GM15510 (cell line): ENCODE data around the gene GFER.

Source experiments
- POLR2A ChIP-seq: IDR thresholded peaks from 3 replicates; pipeline ENCODE4 v1.6.1; 2011; ENCODE audit warnings: borderline replicate concordance; ENCODE audit not compliant: insufficient read length; ENCODE audit errors: extremely low read depth

GFER gene

GRCh38 chr16:2003827-2004641 is 20.0 kb downstream of the GFER start:
- TF ChIP-seq POLR2A = no peak

DNA sequence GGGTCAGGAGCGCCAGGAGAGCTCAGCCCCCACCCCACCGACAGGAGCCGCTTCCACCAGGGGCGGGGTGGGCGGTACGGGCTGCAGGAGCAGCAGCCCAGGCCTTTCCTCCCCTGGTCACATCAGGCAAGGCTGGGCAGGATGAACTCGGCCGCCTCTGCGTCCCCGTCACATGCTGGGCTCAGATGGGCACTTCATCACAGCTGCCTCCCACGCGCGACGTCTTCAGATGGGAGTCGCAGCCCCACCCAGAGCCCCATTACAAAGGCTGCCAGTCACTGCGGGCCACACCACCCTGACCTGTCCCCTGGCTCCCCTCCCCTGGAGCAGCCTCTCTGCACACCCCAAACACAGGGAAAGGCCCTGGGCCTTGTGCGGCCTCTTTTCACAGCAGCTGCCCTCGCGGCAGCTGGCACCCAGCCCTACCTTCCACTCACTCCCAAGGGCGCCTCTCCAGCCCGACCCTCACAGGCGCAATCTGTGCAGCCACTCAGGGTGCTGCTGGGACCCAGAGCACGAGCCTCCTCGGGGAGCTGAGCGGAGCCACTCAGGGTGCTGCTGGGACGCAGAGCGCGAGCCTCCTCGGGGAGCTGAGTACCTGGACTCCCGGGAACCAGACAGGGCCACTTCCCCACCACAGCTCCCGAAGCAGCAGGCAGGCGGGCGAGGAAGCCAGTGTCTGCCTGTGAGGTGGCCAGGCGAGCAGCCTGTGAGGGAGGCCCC is 21.0 kb downstream of the GFER start:
- no peak for TF ChIP-seq POLR2A

DNA sequence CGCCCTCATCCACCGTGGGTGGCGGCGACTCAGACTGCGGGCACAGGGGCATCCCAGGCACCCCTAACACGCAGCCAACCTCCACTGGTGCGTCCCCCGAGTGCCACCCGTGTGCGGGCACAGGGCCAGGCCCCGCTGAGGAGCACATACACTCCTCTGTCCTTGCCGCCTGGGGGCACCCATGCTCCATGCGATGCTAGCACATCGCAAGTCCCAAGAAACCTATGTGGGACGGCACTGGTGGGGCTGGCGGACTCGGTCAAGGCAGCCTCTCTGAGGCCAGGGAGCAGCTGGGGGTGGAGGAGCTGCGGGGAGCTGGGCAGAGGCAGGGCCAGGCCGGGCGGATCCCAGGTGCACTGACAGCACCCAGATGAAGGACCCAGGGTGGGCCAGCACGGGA is 21.7 kb downstream of the GFER start:
- no peak for TF ChIP-seq POLR2A

DNA sequence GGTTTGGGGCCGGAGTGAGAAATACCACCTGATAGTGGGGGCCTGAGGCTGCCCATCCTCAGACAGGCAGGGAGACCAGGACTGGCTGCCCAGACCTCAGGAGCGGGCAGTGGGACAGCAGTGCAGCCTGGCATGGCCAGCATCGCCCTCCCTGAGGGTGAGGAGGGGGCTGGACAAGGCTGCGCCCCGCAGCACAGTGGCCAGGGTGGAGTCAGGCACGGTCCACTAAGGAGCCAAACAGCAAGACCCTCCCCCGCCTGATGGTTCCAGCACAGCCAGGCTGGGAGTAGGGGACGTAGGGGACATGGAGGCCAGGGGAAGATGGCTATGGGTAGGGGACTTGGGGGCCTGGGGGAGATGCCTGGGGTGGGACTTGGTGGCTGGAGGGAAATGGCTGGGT is 22.3 kb downstream of the GFER start:
- no peak for TF ChIP-seq POLR2A

DNA sequence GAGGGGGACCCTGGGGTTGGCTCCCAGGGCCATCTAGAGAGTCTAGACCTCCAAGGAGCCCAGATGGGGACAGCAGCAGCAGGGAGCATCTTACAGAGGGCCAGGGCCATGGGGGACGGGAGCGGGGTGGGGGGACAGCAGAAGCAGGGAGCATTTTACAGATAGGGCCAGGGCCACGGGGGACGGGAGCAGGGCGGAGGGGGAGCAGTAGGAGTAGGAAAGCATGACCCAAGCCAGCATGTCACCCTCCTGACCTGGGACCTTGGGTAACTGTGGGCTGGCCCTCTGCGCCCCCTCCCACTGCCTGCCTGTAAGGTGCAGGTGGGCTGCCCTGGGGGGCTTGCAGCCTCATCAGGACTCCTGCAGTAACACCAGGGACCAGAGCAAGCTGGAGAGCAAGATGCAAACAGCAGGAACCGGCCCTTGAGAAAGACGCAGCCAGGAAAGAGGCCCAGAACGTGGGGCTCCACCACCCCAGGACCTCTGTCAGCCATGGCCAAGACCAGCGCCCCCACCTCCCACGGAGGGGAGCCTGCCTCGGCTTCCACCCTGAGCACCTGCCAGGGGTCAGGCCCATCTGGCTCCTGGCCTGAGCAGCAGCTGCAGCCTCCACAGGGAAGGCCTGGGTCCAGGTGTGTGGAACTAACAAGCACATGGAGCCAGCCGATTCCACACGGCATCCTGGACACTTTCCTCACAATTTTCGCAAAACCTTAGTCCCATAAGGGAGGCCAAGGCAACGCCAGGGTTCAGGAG is 23.3 kb downstream of the GFER start:
- no peak for TF ChIP-seq POLR2A

DNA sequence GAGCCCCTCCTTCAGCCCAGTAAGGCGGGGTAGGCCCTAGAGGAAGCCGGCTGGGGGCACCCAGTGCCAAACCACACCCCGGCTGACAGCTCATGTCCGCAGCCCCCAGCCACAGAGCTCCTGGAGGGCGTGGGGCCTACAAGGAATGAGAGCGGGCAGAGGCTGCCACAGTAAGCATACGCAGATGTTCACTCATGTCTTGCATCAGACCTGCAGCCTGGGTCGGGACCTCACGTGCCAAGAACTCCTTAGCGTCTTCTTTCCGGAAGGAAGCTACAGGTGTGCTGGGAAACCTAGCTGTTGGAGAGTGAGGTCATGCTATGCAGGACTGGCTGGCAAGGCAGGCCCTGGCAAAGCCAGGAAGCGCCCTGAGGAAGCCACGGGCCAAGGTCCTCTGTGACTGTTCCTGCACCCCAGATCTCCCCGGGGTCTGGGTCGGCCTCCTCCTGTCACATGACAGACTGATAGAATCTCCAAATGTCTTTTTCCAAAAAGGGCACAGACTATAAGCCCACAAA is 24.1 kb downstream of the GFER start:
- no peak for TF ChIP-seq POLR2A

DNA sequence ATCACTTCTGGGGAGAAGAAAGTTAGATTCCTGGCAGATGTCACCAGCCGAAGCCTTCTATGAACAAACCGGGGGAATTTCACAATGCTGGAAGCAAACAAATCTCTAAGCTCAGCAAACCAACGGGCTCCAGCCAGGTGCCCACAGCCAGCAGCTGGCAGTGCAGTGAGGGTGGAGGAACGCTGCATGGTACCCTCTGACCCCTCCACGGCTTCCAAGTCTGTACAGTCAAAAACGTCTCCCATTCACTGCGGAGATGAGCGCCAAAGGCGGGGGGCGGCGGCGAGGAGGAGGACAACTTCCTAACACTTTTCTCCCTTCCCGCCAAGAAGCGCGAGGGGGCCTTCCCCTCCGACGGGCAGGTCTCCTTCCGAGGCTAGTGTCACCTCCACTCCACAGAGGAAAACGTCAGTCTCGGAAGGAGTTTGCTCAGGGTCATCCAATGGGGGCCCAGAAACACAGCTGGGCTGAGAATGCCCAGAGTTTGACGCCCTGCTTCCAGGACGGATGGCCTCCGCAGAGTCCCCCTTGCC is 24.7 kb downstream of the GFER start:
- TF ChIP-seq POLR2A = no peak

DNA sequence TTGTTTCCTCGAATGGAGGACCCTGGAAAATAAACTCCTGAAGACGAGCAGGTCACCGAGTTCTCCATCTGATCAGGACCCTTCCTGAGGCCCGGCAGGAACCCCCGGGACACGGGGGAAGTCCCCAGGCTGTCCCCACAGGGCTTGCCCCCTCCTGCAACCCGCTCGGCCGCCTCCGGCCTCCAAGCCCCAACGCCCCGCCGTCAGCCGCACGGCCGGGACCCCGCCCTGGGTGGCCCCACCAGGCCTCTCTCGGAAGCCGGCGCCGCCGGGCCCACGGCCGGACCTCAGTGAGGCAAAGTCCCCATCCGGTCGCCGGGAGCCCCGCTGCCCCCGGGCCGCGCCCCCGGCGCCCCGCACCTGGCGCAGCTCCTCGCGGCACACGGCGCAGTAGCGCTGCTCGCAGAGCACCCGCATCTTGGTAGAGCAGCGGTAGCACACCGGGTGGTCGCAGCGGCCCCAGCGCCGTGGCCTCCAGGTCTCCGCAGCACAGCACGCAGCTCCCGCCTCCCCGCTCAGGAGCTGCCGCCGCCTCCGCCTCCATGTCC is 25.2 kb downstream of the GFER start:
- TF ChIP-seq POLR2A = no peak

DNA sequence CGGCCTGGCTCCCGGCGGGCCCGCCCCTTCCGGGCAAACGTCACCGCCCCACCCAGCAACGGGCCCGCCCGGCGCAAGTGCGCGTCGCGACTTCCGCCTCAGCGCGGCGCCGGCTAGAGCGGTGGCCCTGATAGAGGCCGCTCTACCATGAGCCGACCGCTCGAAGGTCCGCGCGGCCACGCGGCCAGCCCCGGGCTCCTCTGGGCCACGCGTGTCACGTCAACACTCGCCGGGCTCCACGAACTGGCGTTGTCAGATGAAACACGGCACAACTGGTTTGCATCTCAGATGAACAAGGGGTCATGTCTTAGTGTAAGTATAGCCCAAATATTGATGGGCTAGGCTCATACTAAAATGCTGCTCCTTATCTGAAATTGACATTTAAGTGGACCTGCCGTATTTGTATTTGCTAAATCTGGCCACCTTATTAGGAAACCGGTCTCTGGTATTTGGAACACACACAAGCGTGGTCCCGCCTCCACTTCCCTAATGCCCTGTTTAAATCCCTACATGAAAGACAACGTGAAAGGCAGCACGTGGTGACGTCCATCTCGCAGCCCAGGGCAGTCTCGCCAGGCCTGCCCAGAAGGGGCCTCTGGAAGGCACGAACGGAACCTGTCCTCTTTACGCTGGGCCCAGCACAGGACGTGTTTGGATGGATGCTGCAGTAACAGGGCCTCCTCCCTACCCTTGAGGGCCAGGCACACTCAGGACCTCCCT is 26.0 kb downstream of the GFER start, which contains the start of gene ZNF598:
TSS of gene ZNF598 (minus strand) at position 31 of the 720 bp plus-strand sequence.
- peak; percentile 93 for TF ChIP-seq POLR2A

- TF ChIP-seq POLR2A = no peak
These were observed 29.5 kb downstream of the GFER start for GRCh38 chr16:2013527-2013926.

DNA sequence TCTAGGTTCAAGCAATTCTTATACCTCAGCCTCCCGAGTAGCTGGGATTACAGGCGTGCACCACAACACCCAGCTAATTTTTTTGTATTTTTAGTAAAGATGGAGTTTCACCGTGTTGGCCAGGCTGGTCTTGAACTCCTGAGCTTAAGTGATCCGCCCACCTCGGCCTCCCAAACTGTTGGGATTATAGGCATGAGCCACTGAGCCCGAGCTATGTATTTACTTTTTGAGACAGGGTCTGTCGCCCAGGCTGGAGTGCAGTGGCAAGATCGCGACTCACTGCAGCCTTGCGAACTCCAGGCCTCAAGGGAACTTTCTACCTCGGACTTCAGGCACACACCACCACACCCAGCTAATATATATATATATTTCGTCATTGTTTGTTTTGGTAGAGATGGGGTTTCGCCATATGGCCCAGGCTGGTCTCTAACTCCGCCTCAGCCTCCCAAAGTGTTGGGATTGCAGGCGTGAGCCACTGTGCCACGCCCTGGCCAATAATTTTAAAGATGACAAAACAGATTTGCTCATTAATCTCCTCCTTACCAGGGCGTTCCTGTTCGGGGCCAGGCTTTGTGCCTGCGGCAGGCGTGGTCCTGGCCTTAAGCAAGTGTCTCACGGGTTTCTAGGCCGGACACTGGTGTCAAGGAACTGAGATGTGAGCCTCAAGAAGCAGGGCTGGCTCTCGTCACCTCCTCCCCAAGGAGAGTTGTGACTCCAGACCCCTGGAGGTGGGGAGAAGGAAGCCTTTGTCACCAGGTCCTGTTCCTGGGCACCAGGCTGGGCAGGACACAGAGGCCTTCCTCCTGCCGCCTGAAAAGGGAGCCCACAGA is 31.3 kb downstream of the GFER start:
- no peak for TF ChIP-seq POLR2A

- no peak for TF ChIP-seq POLR2A
These were observed 31.9 kb downstream of the GFER start for GRCh38 chr16:2015947-2016208.

- no peak for TF ChIP-seq POLR2A
These were observed 32.5 kb downstream of the GFER start for GRCh38 chr16:2016407-2016922.

- TF ChIP-seq POLR2A = no peak
These were observed 35.5 kb downstream of the GFER start, which contains the start of gene NPW for GRCh38 chr16:2019518-2019920. TSS of gene NPW (plus strand) at chr16:2019785.
